ENCODE measurements around the gene MED13L.

Gene MED13L

GRCh38 chr12:116226026-116226425, 51.5 kb downstream of the MED13L start:
- no peak overlapping the region for H3K4me3 ChIP-seq (ENCODE audit: low read depth, low read length)
- no peak for TF ChIP-seq CTCF (conservative IDR thresholded peaks at IDR 0.05; ENCODE audit: low read depth, low read length)
- no peak for DNase-seq (ENCODE audit: low read depth)

GRCh38 chr12:116222358-116222757, 55.1 kb downstream of the MED13L start:
- H3K4me3 ChIP-seq (ENCODE audit: low read depth, low read length) = no peak overlapping the region
- DNase-seq (ENCODE audit: low read depth) = peak; percentile 97
- no peak for TF ChIP-seq CTCF (conservative IDR thresholded peaks at IDR 0.05; ENCODE audit: low read depth, low read length)

GRCh38 chr12:116220756-116221155, 56.7 kb downstream of the MED13L start:
- no peak overlapping the region for H3K4me3 ChIP-seq (ENCODE audit: low read depth, low read length)
- TF ChIP-seq CTCF (conservative IDR thresholded peaks at IDR 0.05; ENCODE audit: low read depth, low read length) = no peak

GRCh38 chr12:116217045-116217735, 60.3 kb downstream of the MED13L start:
- no peak for TF ChIP-seq CTCF (conservative IDR thresholded peaks at IDR 0.05; ENCODE audit: low read depth, low read length)
- no peak overlapping the region for H3K4me3 ChIP-seq (ENCODE audit: low read depth, low read length)
- no peak for DNase-seq (ENCODE audit: low read depth)

More at GRCh38 chr12:116220756-116221155, 56.7 kb downstream of the MED13L start:
- no peak for DNase-seq (ENCODE audit: low read depth)

GRCh38 chr12:116216022-116216756, 61.3 kb downstream of the MED13L start:
- DNase-seq (ENCODE audit: low read depth) = no peak
- TF ChIP-seq CTCF (conservative IDR thresholded peaks at IDR 0.05; ENCODE audit: low read depth, low read length) = no peak
- no peak overlapping the region for H3K4me3 ChIP-seq (ENCODE audit: low read depth, low read length)

GRCh38 chr12:116215023-116215422, 62.5 kb downstream of the MED13L start:
- no peak for TF ChIP-seq CTCF (conservative IDR thresholded peaks at IDR 0.05; ENCODE audit: low read depth, low read length)
- no peak overlapping the region for H3K4me3 ChIP-seq (ENCODE audit: low read depth, low read length)
- no peak for DNase-seq (ENCODE audit: low read depth)

All from choroid plexus epithelial cell (primary cell).